Mesendoderm (in vitro differentiated cells): Measurements from ENCODE around the gene SDK2.

Experiments
- DNase-seq: peaks from one replicate; pipeline ENCODE4 v3.0.0; 2013
- H2AK5ac ChIP-seq: 2 replicates; pipeline ENCODE4 v1.6.1; 2013; ENCODE audit warnings: low read length, inconsistent platforms
- H2BK120ac ChIP-seq: 2 replicates; pipeline ENCODE4 v1.6.1; 2013; ENCODE audit warnings: low read depth, mild to moderate bottlenecking, low read length, moderate library complexity, mixed read lengths
- H2BK15ac ChIP-seq: replicated peaks from 2 replicates; pipeline ENCODE4 v1.6.1; 2013; ENCODE audit warnings: low read depth, mild to moderate bottlenecking, moderate library complexity
- H2BK5ac ChIP-seq: 2 replicates; pipeline ENCODE4 v1.6.1; 2013; ENCODE audit warnings: low read length, inconsistent platforms
- H3K18ac ChIP-seq: 2 replicates; pipeline ENCODE4 v1.6.1; 2013; ENCODE audit warnings: mild to moderate bottlenecking, low read length, mixed read lengths
- H3K23ac ChIP-seq: one replicate; pipeline ENCODE4 v1.6.1; 2013; ENCODE audit warnings: low read length
- H3K27ac ChIP-seq: 2 replicates; pipeline ENCODE4 v1.5.1; 2013; ENCODE audit warnings: low read depth, mild to moderate bottlenecking, inconsistent platforms, low read length, moderate library complexity
- H3K27me3 ChIP-seq: 2 replicates; pipeline ENCODE4 v1.6.1; 2013; ENCODE audit warnings: low read length, control low read depth, mild to moderate bottlenecking, inconsistent platforms; ENCODE audit not compliant: insufficient read depth, poor library complexity
- H3K36me3 ChIP-seq: 2 replicates; pipeline ENCODE4 v1.6.1; 2013; ENCODE audit warnings: low read length, inconsistent platforms; ENCODE audit not compliant: control insufficient read depth, insufficient read depth
- H3K4ac ChIP-seq: one replicate; pipeline ENCODE4 v1.6.1; 2013; ENCODE audit warnings: low read depth, mild to moderate bottlenecking, low read length, moderate library complexity
- H3K4me1 ChIP-seq: 2 replicates; pipeline ENCODE4 v1.6.1; 2013; ENCODE audit warnings: low read depth, low read length, inconsistent platforms; ENCODE audit not compliant: control insufficient read depth
- H3K4me2 ChIP-seq: 2 replicates; pipeline ENCODE4 v1.6.1; 2013; ENCODE audit warnings: low read length
- H3K4me3 ChIP-seq: 2 replicates; pipeline ENCODE4 v1.5.1; 2013; ENCODE audit warnings: mild to moderate bottlenecking, low read length
- H3K56ac ChIP-seq: one replicate; pipeline ENCODE4 v1.6.1; 2013; ENCODE audit warnings: low read length
- H3K79me1 ChIP-seq: 2 replicates; pipeline ENCODE4 v1.6.1; 2013; ENCODE audit warnings: low read length, inconsistent platforms
- H3K79me2 ChIP-seq: 2 replicates; pipeline ENCODE4 v1.6.1; 2013; ENCODE audit warnings: mild to moderate bottlenecking, low read length; ENCODE audit not compliant: control insufficient read depth, insufficient read depth
- H3K9ac ChIP-seq: 2 replicates; pipeline ENCODE4 v1.6.1; 2013; ENCODE audit warnings: low read length, inconsistent platforms
- H4K5ac ChIP-seq: one replicate; pipeline ENCODE4 v1.6.1; 2013; ENCODE audit warnings: low read length
- H4K8ac ChIP-seq: one replicate; pipeline ENCODE4 v1.6.1; 2013; ENCODE audit warnings: low read depth, mild to moderate bottlenecking, control low read depth, low read length, moderate library complexity
- WGBS: extraction: QIAGEN DNeasy Blood & Tissue Kit; methylation state at CpG from one replicate; pipeline ENCODE4 v1.1.7; 2013; ENCODE audit warnings: low lambda C conversion rate, missing lambda C conversion rate; ENCODE audit not compliant: insufficient coverage; ENCODE audit errors: extremely low coverage; 5-methylcytosine and 5-hydroxymethylcytosine counted together

The SDK2 gene

DNA sequence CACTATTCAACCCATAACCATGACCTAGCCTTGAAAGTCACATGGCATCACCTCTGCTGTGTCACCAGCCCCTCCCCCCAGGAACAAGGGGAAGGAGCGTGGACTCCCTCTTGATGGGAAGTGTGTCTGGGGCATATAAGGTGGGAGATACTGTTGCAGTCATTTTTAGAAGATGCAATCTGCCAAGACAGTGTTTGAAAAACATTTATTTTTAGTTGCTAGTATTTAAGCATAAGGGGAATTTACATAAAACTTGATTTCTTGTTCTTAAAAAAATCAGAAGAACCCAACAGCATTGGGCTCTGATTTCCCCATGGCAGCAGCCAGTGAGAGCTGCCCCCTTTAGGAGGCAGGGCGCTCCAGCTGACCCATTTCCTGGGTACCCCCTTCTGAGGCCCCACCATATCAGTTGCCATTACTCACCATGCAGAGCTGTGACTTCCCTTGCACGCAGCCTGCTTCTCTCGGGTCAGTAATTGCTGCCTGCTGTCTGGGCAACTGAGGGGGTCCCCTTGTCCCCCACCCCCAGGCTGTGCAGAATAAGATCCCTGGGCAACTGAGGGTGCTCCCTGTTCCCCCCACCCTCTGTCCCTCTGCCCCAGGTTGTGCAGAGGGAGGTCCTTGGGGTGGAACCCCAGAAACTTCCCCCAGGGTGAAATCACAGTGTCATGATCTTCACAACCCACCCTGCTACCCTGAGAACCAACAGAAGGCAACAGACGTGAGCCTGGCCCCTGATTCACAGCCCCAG, 320.7 kb downstream of the SDK2 start:
- no peak for DNase-seq
- no CpG with 5 or more reads among the region's 5 CpGs for WGBS

DNA sequence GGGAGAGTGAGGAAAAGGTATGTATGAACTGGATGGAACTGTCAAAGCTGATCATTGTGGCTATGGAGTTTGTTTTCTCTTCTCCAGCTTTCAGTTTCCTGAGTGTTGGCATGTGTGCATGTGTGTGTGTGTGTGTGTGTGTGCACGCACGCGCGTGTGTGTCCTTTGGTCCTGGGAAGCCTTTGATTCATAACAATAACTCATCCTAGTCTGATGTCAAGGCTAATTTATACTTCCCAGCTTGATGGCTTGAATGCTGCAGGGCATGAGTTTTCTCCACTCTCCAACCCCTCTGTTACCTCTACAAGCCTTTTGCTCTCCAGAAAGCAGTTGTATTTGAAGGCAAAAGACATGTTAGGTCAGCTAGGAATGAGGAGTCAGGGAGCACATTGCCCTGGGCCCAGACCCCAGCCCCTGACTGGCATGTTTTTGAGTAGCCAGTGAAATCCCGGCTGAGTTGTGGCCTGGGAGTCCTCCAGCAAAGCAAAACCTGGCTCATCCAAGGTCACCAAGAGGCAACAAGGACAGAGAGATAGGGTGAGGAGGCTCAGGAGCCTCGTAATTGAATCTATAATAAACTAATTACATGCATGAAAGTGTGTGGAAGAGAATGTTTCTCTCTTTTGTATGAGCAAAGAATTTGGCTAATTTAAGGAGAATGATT, 323.5 kb downstream of the SDK2 start:
- no peak overlapping the region for H3K18ac ChIP-seq
- no peaks in the 10 kb centered on the region for H3K79me1 ChIP-seq
- peak overlapping the region; percentile 4 for H2AK5ac ChIP-seq
- H3K4ac ChIP-seq, result no peak overlapping the region
- no peak overlapping the region for H3K9ac ChIP-seq
- H2BK5ac ChIP-seq, result no peak overlapping the region
- peaks cover 35% of the 10 kb centered on the region for H3K4me1 ChIP-seq
- H2BK120ac ChIP-seq, result no peak overlapping the region
- H3K79me2 ChIP-seq, result no peaks in the 10 kb centered on the region
- H3K36me3 ChIP-seq, result no peaks in the 10 kb centered on the region
- no peak overlapping the region for H3K23ac ChIP-seq
- no peak overlapping the region for H3K4me3 ChIP-seq
- no CpG with 5 or more reads among the region's 6 CpGs for WGBS
- no peak overlapping the region for H2BK15ac ChIP-seq
- no peaks in the 10 kb centered on the region for H3K27me3 ChIP-seq
- H3K56ac ChIP-seq, result peak overlapping the region; percentile 39
- no peak for DNase-seq
- H4K8ac ChIP-seq, result no peak overlapping the region
- H4K5ac ChIP-seq, result no peak overlapping the region
- no peak overlapping the region for H3K4me2 ChIP-seq
- no peak overlapping the region for H3K27ac ChIP-seq

More for the DNA sequence above, 320.7 kb downstream of the SDK2 start:
- no peak overlapping the region for H3K23ac ChIP-seq
- H4K5ac ChIP-seq, result no peak overlapping the region
- H2BK15ac ChIP-seq, result no peak overlapping the region
- H4K8ac ChIP-seq, result no peak overlapping the region
- H2AK5ac ChIP-seq, result peak overlapping the region; percentile 83
- no peaks in the 10 kb centered on the region for H3K79me2 ChIP-seq
- no peaks in the 10 kb centered on the region for H3K36me3 ChIP-seq
- peak overlapping the region; percentile 69 for H3K56ac ChIP-seq
- H3K4me2 ChIP-seq, result no peak overlapping the region
- peaks cover 20% of the 10 kb centered on the region for H3K4me1 ChIP-seq
- H3K79me1 ChIP-seq, result no peaks in the 10 kb centered on the region
- no peak overlapping the region for H2BK120ac ChIP-seq
- no peak overlapping the region for H3K9ac ChIP-seq
- H3K27me3 ChIP-seq, result no peaks in the 10 kb centered on the region
- H3K27ac ChIP-seq, result no peak overlapping the region
- H3K18ac ChIP-seq, result no peak overlapping the region
- H3K4ac ChIP-seq, result no peak overlapping the region
- no peak overlapping the region for H3K4me3 ChIP-seq
- H2BK5ac ChIP-seq, result peak overlapping the region; percentile 27

DNA sequence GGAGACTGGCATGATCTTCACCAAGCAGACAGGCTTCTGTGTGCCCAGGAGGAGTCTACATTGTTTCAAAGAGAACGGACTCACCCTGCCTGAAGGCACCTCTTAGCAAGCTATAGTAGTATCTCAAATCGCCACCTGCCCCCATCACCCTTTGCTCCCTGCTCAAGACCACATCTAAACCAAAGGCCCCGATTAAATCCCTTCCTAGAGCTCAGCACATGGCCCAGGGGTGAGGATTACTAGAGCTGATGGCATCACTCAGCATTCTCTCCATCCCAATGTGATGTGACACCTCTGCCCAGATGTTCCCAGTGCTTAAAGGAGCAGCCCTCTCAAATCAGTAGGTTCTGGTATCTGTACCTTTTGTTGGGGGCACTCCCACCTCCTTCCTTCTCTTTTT, 324.5 kb downstream of the SDK2 start:
- no peaks in the 10 kb centered on the region for H3K79me2 ChIP-seq
- H3K36me3 ChIP-seq, result no peaks in the 10 kb centered on the region
- H3K27me3 ChIP-seq, result no peaks in the 10 kb centered on the region
- no peak overlapping the region for H3K18ac ChIP-seq
- no peak overlapping the region for H4K8ac ChIP-seq
- H3K9ac ChIP-seq, result no peak overlapping the region
- peaks cover 33% of the 10 kb centered on the region for H3K4me1 ChIP-seq
- no peak overlapping the region for H3K4me3 ChIP-seq
- peak overlapping the region; percentile 13 for H4K5ac ChIP-seq
- H3K56ac ChIP-seq, result peak overlapping the region; percentile 65
- no peak overlapping the region for H3K4me2 ChIP-seq
- no peak overlapping the region for H2BK120ac ChIP-seq
- WGBS, result no CpG with 5 or more reads among the region's 3 CpGs
- H3K27ac ChIP-seq, result no peak overlapping the region
- no peak overlapping the region for H2BK15ac ChIP-seq
- H3K23ac ChIP-seq, result peak overlapping the region; percentile 53
- H2BK5ac ChIP-seq, result peak overlapping the region; percentile 85
- DNase-seq, result no peak
- no peaks in the 10 kb centered on the region for H3K79me1 ChIP-seq
- peak overlapping the region; percentile 97 for H2AK5ac ChIP-seq
- H3K4ac ChIP-seq, result no peak overlapping the region

DNA sequence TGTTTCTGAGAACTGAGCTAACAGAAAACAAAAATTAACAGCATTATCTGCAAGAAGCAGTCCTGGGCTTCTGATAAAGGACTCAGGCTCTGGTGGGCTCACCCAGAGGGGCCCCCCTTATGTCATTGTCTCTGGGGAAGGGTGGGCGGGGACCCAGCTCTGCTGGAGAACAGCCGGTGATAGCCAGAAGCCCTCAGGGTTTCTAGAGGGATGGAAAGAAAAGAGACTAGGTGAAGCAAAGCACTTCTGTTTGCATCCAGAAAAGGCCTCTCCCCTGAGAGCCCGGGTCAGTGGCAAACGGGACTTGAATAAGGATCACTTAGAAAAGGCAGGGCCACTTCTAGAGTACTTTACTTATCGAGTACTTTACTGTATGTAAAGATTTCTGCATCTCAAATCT, 325.4 kb downstream of the SDK2 start:
- Histone ChIP-seq H2BK5ac (no peak overlapping the region), H3K56ac (no peak overlapping the region), H3K79me2 (no peaks in the 10 kb centered on the region), H3K23ac (no peak overlapping the region), H4K5ac (no peak overlapping the region), H3K4me2 (no peak overlapping the region), H3K4ac (no peak overlapping the region), H2BK15ac (no peak overlapping the region), H2AK5ac (no peak overlapping the region), H3K36me3 (no peaks in the 10 kb centered on the region), H3K4me1 (peaks cover 26% of the 10 kb centered on the region), H3K27ac (no peak overlapping the region), H3K4me3 (no peak overlapping the region), H3K79me1 (no peaks in the 10 kb centered on the region), H2BK120ac (no peak overlapping the region), H4K8ac (no peak overlapping the region), H3K9ac (no peak overlapping the region), H3K18ac (no peak overlapping the region), H3K27me3 (no peaks in the 10 kb centered on the region)
- DNase-seq, result peak; percentile 68
- no CpG with 5 or more reads among the region's 5 CpGs for WGBS

DNA sequence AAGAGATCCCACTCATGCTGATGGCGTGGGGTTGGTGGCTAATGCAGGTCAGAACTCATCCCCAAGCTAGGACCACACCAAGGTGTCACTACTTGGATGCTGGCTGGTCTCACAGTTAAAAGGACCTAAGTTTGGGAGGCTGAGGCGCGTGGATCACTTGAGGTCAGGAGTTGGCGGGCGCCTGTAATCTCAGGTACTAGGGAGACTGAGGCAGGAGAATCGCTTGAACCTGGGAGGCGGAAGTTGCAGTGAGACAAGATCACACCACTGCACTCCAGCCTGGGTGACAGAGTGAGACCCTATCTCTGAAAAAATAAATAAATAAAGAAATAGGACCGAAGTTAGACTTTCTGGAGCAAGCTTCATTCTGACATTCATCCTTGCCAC, 325.8 kb downstream of the SDK2 start:
- peak overlapping the region; percentile 18 for H3K9ac ChIP-seq
- peak overlapping the region; percentile 40 for H3K27ac ChIP-seq
- H4K5ac ChIP-seq, result no peak overlapping the region
- peak overlapping the region; percentile 81 for H3K4ac ChIP-seq
- H4K8ac ChIP-seq, result no peak overlapping the region
- no peak for DNase-seq
- H3K18ac ChIP-seq, result peak overlapping the region; percentile 57
- peak overlapping the region; percentile 52 for H2BK5ac ChIP-seq
- no peak overlapping the region for H2BK120ac ChIP-seq
- no CpG with 5 or more reads among the region's 8 CpGs for WGBS
- H3K79me2 ChIP-seq, result no peaks in the 10 kb centered on the region
- no peaks in the 10 kb centered on the region for H3K79me1 ChIP-seq
- no peak overlapping the region for H3K23ac ChIP-seq
- H3K4me2 ChIP-seq, result no peak overlapping the region
- no peak overlapping the region for H2AK5ac ChIP-seq
- peak overlapping the region; percentile 66 for H3K56ac ChIP-seq
- no peaks in the 10 kb centered on the region for H3K36me3 ChIP-seq
- H3K27me3 ChIP-seq, result no peaks in the 10 kb centered on the region
- no peak overlapping the region for H3K4me3 ChIP-seq
- peaks cover 22% of the 10 kb centered on the region for H3K4me1 ChIP-seq
- no peak overlapping the region for H2BK15ac ChIP-seq
